Gastrocnemius medialis (tissue), 4 donors: ENCODE data around the gene POLG. TPM values are rescaled to one million over a fixed set of nuclear protein-coding genes. Genes with fewer than 3 reads are reported as not detected.

ENCODE experiments used
- ATAC-seq, 2 donors: fragments of 150-250 bp; one replicate each; pipeline ENCODE4 v1.9.1; 2016
- DNase-seq, 2 donors: peaks; one replicate each; pipeline ENCODE4 v3.0.0-alpha.2; 2019
- H3K27ac ChIP-seq, 4 donors: fragments of 200-600 bp; sonication (generic); 1 replicate in 1 of 4; 2 replicates in 3 of 4; pipeline ENCODE4 v1.5.1; 2016 to 2018; ENCODE audit warnings: mild to moderate bottlenecking in 2 of 4, moderate library complexity in 1 of 4
- H3K27me3 ChIP-seq, 3 donors: fragments of 200-600 bp; sonication (generic) in 2 of 3; 1 replicate in 1 of 3; 2 replicates in 2 of 3; pipeline versions ENCODE4 v1.5.1 to v1.6.0; 2016 to 2019; ENCODE audit warnings: mild to moderate bottlenecking in 1 of 3, moderate library complexity in 1 of 3
- H3K36me3 ChIP-seq, 2 donors: fragments of 200-600 bp; sonication (generic) in 1 of 2; one replicate each; pipeline ENCODE4 v1.5.1; 2017 to 2018
- H3K4me1 ChIP-seq, 2 donors: fragments of 200-600 bp; sonication (generic) in 1 of 2; one replicate each; pipeline ENCODE4 v1.5.1; 2016 to 2017; ENCODE audit warnings: mild to moderate bottlenecking in 2 of 2
- H3K4me3 ChIP-seq, 4 donors: fragments of 200-600 bp; sonication (generic) in 3 of 4; 1 replicate in 1 of 4; 2 replicates in 3 of 4; pipeline ENCODE4 v1.5.1; 2016 to 2019; ENCODE audit warnings: mild to moderate bottlenecking in 2 of 4
- H3K9me3 ChIP-seq, 3 donors: fragments of 200-600 bp; sonication (generic) in 2 of 3; 1 replicate in 1 of 3; 2 replicates in 2 of 3; pipeline ENCODE4 v1.5.1; 2016 to 2019
- CTCF ChIP-seq, 5 experiments: fragments of 450-650 bp in 3 of 5; fragments of 200-600 bp in 2 of 5; sonication (generic) in 2 of 5; IDR thresholded peaks in 4 of 5; conservative IDR thresholded peaks in 1 of 5; 1 replicate in 4 of 5; 2 replicates in 1 of 5; pipeline ENCODE4 v1.5.1; 2016 to 2019; ENCODE audit warnings: antibody characterized with exemption in 5 of 5, mild to moderate bottlenecking in 3 of 5, moderate library complexity in 3 of 5
- POLR2A ChIP-seq, 2 donors: fragments of 450-650 bp; IDR thresholded peaks; one replicate each; pipeline ENCODE4 v1.6.1; 2017; ENCODE audit warnings: antibody characterized with exemption in 2 of 2, mild to moderate bottlenecking in 2 of 2, moderate library complexity in 2 of 2
- in situ Hi-C, 4 donors: fragments of 200-750 bp; cut with MboI; loops; one replicate each; pipeline versions ENCODE4 v1.15.0 to v1.8.0; 2017; ENCODE audit warnings: low sequenced_read_pairs in 4 of 4
- intact Hi-C: fragments of 100-400 bp; cut with DNase I; formaldehyde crosslinking; loops from one replicate; pipeline ENCODE4 v1.15.1; 2023; ENCODE audit warnings: low total_unique reads
- total RNA-seq, 4 donors: library from RNA; depleted of rRNA; stranded (reverse); fragments of >200 nt; gene quantifications; one replicate each; pipeline versions ENCODE4 v1.1.0 to v1.2.3, GENCODE V29; 2016

The POLG gene
- total RNA-seq, 4 donors from 2014 or later: 50.9 to 81.9 (median 61.4) TPM

GRCh38 chr15:89340573-89340972 lies 5.9 kb upstream of the POLG start:
- DNase-seq (no peak), ATAC-seq (no peak)
- H3K4me3 ChIP-seq: no peak overlapping the region
- no peaks in the 10 kb centered on the region for H3K36me3 ChIP-seq
- intact Hi-C loops (no loop called here), in situ Hi-C loops (no loop called here)
- H3K4me1 ChIP-seq: peaks cover 0 to 2% of the 10 kb centered on the region in 2 donors
- peaks cover 0 to 3% (median 0%) of the 10 kb centered on the region in 3 donors for H3K27me3 ChIP-seq
- no peak for TF ChIP-seq CTCF (IDR thresholded peaks at IDR 0.05 in 4 of 5, conservative IDR thresholded peaks at IDR 0.05 in 1 of 5)
- TF ChIP-seq POLR2A (IDR thresholded peaks at IDR 0.05): no peak
- no peaks in the 10 kb centered on the region for H3K9me3 ChIP-seq
- no peak overlapping the region for H3K27ac ChIP-seq

- in situ Hi-C loops: no loop called here
- H3K36me3 ChIP-seq: peaks cover 0 to 4% of the 10 kb centered on the region in 2 donors
- DNase-seq (no peak), ATAC-seq (no peak)
- intact Hi-C loops: loop anchor here (5.0 to 10.0 kb wide), 2 partner anchors 211 to 1657 kb away; partner anchors contain the start of gene PRC1
- TF ChIP-seq POLR2A (IDR thresholded peaks at IDR 0.05) (no peak), CTCF (IDR thresholded peaks at IDR 0.05 in 4 of 5, conservative IDR thresholded peaks at IDR 0.05 in 1 of 5) (no peak)
- no peaks in the 10 kb centered on the region for H3K9me3 ChIP-seq
- no peaks in the 10 kb centered on the region for H3K27me3 ChIP-seq
- H3K4me3 ChIP-seq: no peak overlapping the region
- H3K27ac ChIP-seq: no peak overlapping the region
- H3K4me1 ChIP-seq: peaks cover 4 to 17% of the 10 kb centered on the region in 2 donors
Measured at GRCh38 chr15:89338036-89338435, 3.4 kb upstream of the POLG start.

- intact Hi-C loops: loop anchor here (2.0 to 10.0 kb wide), 4 partner anchors 93 to 1659 kb away; partner anchors contain the start of genes FANCI, MRPL46, MRPS11 and PRC1
- DNase-seq (peak in 1 of 2 donors; percentile 12), ATAC-seq (peak; percentile 2 to 3)
- H3K36me3 ChIP-seq: peaks cover 0 to 30% of the 10 kb centered on the region in 2 donors
- H3K9me3 ChIP-seq: no peaks in the 10 kb centered on the region
- H3K4me3 ChIP-seq: peak overlapping the region; percentile 76 to 96 (median 90)
- peak overlapping the region; percentile 85 to 98 (median 91) for H3K27ac ChIP-seq
- TF ChIP-seq POLR2A (IDR thresholded peaks at IDR 0.05) (no peak), CTCF (IDR thresholded peaks at IDR 0.05 in 4 of 5, conservative IDR thresholded peaks at IDR 0.05 in 1 of 5) (no peak)
- H3K27me3 ChIP-seq: no peaks in the 10 kb centered on the region
- H3K4me1 ChIP-seq: peaks cover 22 to 38% of the 10 kb centered on the region in 2 donors
- in situ Hi-C loops: no loop called here
Measured at GRCh38 chr15:89335298-89336041, 846 bp upstream of the POLG start.

- Histone ChIP-seq H3K9me3 (no peaks in the 10 kb centered on the region), H3K4me3 (peak overlapping the region; percentile 76 to 96 (median 90)), H3K27ac (peak overlapping the region; percentile 85 to 98 (median 91)), H3K4me1 (peaks cover 22 to 47% of the 10 kb centered on the region in 2 donors), H3K36me3 (peaks cover 0 to 44% of the 10 kb centered on the region in 2 donors), H3K27me3 (no peaks in the 10 kb centered on the region)
- in situ Hi-C loops (no loop called here), intact Hi-C loops (loop anchor here (2.0 to 10.0 kb wide), 5 partner anchors 91 to 1661 kb away; partner anchors contain the start of genes AEN, FANCI, MRPL46 and MRPS11)
- TF ChIP-seq POLR2A (IDR thresholded peaks at IDR 0.05) (no peak), CTCF (IDR thresholded peaks at IDR 0.05 in 4 of 5, conservative IDR thresholded peaks at IDR 0.05 in 1 of 5) (no peak)
- peak; percentile 11 to 14 for ATAC-seq
- DNase-seq: no peak
Measured at GRCh38 chr15:89333959-89334509, 590 bp downstream of the POLG start.
